Medulla oblongata (tissue), 1 donor: ENCODE results near the gene MRPL11.
"Not testable (repeated sequence)": the region's sequence is repeated elsewhere in the genome, so short reads cannot be mapped to it uniquely, and the experiment has no call there.

ENCODE experiments used
- DNase-seq: peaks from one replicate; pipeline ENCODE4 v3.0.0-alpha.2; 2015; ENCODE audit errors: extremely low spot score

Gene MRPL11

GRCh38 chr11:66431287-66431686 is 7.4 kb downstream of the MRPL11 start:
- not testable (repeated sequence) for DNase-seq

GRCh38 chr11:66429983-66430602 is 8.6 kb downstream of the MRPL11 start:
- peak; percentile 72 for DNase-seq

GRCh38 chr11:66428933-66429332 is 9.7 kb downstream of the MRPL11 start:
- DNase-seq: no peak

GRCh38 chr11:66426314-66426713 is 12.3 kb downstream of the MRPL11 start:
- no peak for DNase-seq

GRCh38 chr11:66421492-66422205 is 17.0 kb downstream of the MRPL11 start:
- peak; percentile 91 for DNase-seq

GRCh38 chr11:66420671-66421476 is 17.8 kb downstream of the MRPL11 start, which contains the start of gene NPAS4:
Gene NPAS4, plus strand, starts transcription at chr11:66421035. Its CDS starts 145 bp downstream, at chr11:66421180.
- no peak for DNase-seq

- no peak for DNase-seq
These were observed 18.8 kb downstream of the MRPL11 start for GRCh38 chr11:66419825-66420224.

GRCh38 chr11:66418986-66419308 is 19.7 kb downstream of the MRPL11 start:
- DNase-seq: no peak

- DNase-seq: peak; percentile 24
These were observed 20.3 kb downstream of the MRPL11 start for GRCh38 chr11:66418168-66418985.

GRCh38 chr11:66417000-66417399 is 21.6 kb downstream of the MRPL11 start:
- DNase-seq: no peak

GRCh38 chr11:66415423-66415822 is 23.2 kb downstream of the MRPL11 start:
- no peak for DNase-seq

GRCh38 chr11:66414120-66414934 is 24.3 kb downstream of the MRPL11 start:
- DNase-seq: no peak

- no peak for DNase-seq
These were observed 25.5 kb downstream of the MRPL11 start for GRCh38 chr11:66413167-66413566.

- no peak for DNase-seq
These were observed 26.5 kb downstream of the MRPL11 start for GRCh38 chr11:66412110-66412509.

GRCh38 chr11:66411323-66411722 is 27.3 kb downstream of the MRPL11 start:
- no peak for DNase-seq

GRCh38 chr11:66410191-66410590 is 28.5 kb downstream of the MRPL11 start:
- DNase-seq: no peak

- DNase-seq: no peak
These were observed 29.4 kb downstream of the MRPL11 start for GRCh38 chr11:66409226-66409625.

GRCh38 chr11:66408488-66409214 is 30.0 kb downstream of the MRPL11 start:
- peak; percentile 91 for DNase-seq

- no peak for DNase-seq
These were observed 31.0 kb downstream of the MRPL11 start for GRCh38 chr11:66407651-66408050.

GRCh38 chr11:66393954-66394353 is 44.7 kb downstream of the MRPL11 start:
- DNase-seq: no peak
